HPDE6-E6E7 (cell line): Measurements from ENCODE around the gene TOMM40.

Experiments
- DNase-seq: peaks from one replicate; pipeline ENCODE4 v3.0.0; 2011; ENCODE audit warnings: missing footprints; ENCODE audit errors: extremely low spot score

The TOMM40 gene

GRCh38 chr19:44927746-44928145, 36.7 kb downstream of the TOMM40 start:
- no peak for DNase-seq

DNA sequence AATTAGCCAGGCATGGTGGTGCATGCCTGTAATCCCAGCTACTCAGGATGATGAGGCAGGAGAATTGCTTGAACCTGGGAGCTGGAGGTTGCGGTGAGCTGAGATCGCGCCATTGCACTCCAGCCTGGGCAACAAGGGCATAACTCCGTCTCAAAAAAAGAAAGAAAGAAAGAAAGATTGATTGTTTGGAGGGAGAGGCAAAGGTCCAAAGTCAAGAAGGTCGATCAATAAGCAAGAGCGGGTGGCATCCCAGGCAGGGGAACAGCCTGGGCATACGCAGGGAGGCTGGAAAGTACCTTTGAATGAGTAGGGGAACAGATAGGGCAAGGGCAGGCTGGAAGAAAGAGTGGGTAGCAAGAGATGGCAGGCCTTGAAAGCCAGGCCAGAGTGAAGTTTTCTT, 39.0 kb downstream of the TOMM40 start:
- no peak for DNase-seq

DNA sequence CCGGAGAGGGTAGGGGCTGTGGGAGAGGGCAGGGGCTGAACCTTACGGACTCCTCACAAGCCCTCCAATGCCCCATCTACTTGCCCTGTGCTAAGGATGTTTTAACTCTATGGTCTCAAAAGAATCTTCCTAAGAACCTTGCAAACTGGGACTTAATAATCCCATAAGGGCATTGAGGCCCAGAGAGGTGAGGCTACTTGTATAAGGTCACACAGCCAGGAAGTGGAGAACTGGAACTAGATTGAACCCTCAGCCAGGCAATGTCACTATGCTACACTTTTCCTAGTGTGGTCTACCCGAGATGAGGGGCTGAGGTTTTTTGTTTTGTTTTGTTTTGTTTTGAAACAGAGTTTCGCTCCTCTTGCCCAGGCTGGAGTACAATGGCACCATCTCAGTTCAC, 40.5 kb downstream of the TOMM40 start:
- no peak for DNase-seq

GRCh38 chr19:44939668-44940067, 48.6 kb downstream of the TOMM40 start:
- DNase-seq, result no peak

- DNase-seq, result no peak
These were observed 51.1 kb downstream of the TOMM40 start, which contains the start of gene APOC4 for GRCh38 chr19:44942067-44942571. TSS of gene APOC4 (plus strand) at chr19:44942237. CDS start at chr19:44942278, 41 bp downstream.

- DNase-seq, result no peak
These were observed 52.8 kb downstream of the TOMM40 start for GRCh38 chr19:44943801-44944249.

GRCh38 chr19:44947041-44947581, 56.1 kb downstream of the TOMM40 start:
- no peak for DNase-seq

- DNase-seq, result no peak
These were observed 57.2 kb downstream of the TOMM40 start for GRCh38 chr19:44948237-44948636.

- DNase-seq, result no peak
These were observed 57.8 kb downstream of the TOMM40 start for GRCh38 chr19:44948763-44949374.

DNA sequence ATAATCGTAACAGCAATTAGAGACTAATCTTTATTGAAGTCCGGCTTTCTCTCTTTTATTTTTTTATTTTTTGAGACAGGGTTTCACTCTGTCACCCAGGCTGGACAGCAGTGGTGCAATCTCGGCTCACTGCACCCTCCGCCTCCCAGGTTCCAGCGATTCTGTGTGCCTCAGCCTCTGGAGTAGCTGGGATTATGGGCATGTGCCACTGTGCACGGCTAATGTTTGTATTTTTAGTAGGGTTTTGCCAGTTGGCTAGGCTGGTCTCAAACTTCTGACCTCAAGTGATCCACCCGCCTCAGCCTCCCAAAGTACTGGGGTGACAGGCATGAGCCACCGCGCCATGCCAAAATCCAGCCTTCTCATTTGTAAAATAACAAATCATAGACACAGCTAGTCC, 58.5 kb downstream of the TOMM40 start:
- no peak for DNase-seq

GRCh38 chr19:44951179-44952159, 60.4 kb downstream of the TOMM40 start:
- DNase-seq, result peak; percentile 73
